AG04450 (cell line): ENCODE data around the gene PSMC6. TPM values are rescaled to one million over a fixed set of nuclear protein-coding genes. Genes with fewer than 3 reads are reported as not detected.
A peak's percentile ranks its signal among the peaks of the same experiment; 100 is the strongest.

Experiments used
- CTCF ChIA-PET: fragments of 300-600, 350-600 bp; formaldehyde crosslinking; extraction: SDS; loops from one replicate; lab custom pipeline; 2022; ENCODE audit warnings: antibody characterized with exemption, inconsistent platforms; lab: Charles Lee
- POLR2A ChIA-PET: fragments of 350-600 bp; formaldehyde crosslinking; extraction: SDS; loops from one replicate; lab custom pipeline; 2021; ENCODE audit warnings: antibody characterized with exemption, inconsistent platforms; lab: Yijun Ruan, JAX
- DNase-seq: peaks from one replicate; pipeline ENCODE4 v3.0.0-alpha.2; 2011; ENCODE audit warnings: low read depth, low spot score
- H3K27ac ChIP-seq: one replicate; pipeline ENCODE4 v1.5.1; 2012; ENCODE audit warnings: low read depth, low read length, control low read depth
- H3K27me3 ChIP-seq: one replicate; pipeline ENCODE4 v1.6.0; 2012; ENCODE audit warnings: low read length; ENCODE audit not compliant: control insufficient read depth, insufficient read depth
- H3K4me3 ChIP-seq: 2 replicates; pipeline ENCODE4 v1.5.1; 2011; ENCODE audit warnings: mild to moderate bottlenecking, low read depth, low read length, control low read depth
- H3K9me3 ChIP-seq: 2 replicates; pipeline ENCODE4 v1.5.1; 2012; ENCODE audit warnings: low read length; ENCODE audit not compliant: control insufficient read depth, insufficient read depth
- polyA plus RNA-seq: library from polyadenylated mRNA; depleted of rRNA; stranded (reverse); fragments of >200 nt; gene quantifications from 2 replicates; pipeline ENCODE4 v1.2.3, GENCODE V29; 2011
- TF ChIP-seq, protein P1 (sequence below): IDR thresholded peaks from 2 replicates; pipeline ENCODE4 v1.5.1; 2011; ENCODE audit warnings: low read depth, low read length, control low read depth, inconsistent platforms

PSMC6 gene
- polyA plus RNA-seq, 1 experiment: 140 TPM

DNA sequence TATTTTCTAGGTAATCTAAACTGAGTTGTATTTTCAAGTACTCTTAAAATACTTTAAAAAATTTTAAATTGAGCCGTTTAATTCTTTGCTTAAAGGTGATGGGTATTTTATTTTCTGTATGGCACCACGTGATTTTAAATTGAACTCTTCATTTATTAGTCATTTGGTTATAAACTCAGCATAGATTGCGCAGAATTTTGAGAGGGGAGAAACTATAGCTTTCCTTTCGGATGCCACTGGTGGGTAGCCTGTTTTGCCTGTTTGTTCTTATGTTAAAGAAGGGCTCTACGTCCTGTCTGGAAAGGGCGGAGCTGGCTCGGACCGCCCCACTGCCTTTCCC is 22.6 kb downstream of the PSMC6 start:
- TF ChIP-seq, protein P1, sequence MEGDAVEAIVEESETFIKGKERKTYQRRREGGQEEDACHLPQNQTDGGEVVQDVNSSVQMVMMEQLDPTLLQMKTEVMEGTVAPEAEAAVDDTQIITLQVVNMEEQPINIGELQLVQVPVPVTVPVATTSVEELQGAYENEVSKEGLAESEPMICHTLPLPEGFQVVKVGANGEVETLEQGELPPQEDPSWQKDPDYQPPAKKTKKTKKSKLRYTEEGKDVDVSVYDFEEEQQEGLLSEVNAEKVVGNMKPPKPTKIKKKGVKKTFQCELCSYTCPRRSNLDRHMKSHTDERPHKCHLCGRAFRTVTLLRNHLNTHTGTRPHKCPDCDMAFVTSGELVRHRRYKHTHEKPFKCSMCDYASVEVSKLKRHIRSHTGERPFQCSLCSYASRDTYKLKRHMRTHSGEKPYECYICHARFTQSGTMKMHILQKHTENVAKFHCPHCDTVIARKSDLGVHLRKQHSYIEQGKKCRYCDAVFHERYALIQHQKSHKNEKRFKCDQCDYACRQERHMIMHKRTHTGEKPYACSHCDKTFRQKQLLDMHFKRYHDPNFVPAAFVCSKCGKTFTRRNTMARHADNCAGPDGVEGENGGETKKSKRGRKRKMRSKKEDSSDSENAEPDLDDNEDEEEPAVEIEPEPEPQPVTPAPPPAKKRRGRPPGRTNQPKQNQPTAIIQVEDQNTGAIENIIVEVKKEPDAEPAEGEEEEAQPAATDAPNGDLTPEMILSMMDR: no peak
- ChIA-PET POLR2A (interaction anchor here (0.9 to 1.3 kb wide), 3 partner anchors 22 to 177 kb away, joined by 3 read pairs; partner anchors contain the start of gene ERO1A), CTCF (interaction anchor here (0.6 kb wide), 2 partner anchors 125 to 177 kb away, joined by 3 to 4 read pairs; partner anchors contain the start of gene TXNDC16)
- Histone ChIP-seq H3K4me3 (peak overlapping the region; percentile 40), H3K9me3 (peaks cover 5% of the 10 kb centered on the region; the same call in 1 of the 2 replicates), H3K27ac (no peak overlapping the region), H3K27me3 (no peaks in the 10 kb centered on the region)
- no peak for DNase-seq

DNA sequence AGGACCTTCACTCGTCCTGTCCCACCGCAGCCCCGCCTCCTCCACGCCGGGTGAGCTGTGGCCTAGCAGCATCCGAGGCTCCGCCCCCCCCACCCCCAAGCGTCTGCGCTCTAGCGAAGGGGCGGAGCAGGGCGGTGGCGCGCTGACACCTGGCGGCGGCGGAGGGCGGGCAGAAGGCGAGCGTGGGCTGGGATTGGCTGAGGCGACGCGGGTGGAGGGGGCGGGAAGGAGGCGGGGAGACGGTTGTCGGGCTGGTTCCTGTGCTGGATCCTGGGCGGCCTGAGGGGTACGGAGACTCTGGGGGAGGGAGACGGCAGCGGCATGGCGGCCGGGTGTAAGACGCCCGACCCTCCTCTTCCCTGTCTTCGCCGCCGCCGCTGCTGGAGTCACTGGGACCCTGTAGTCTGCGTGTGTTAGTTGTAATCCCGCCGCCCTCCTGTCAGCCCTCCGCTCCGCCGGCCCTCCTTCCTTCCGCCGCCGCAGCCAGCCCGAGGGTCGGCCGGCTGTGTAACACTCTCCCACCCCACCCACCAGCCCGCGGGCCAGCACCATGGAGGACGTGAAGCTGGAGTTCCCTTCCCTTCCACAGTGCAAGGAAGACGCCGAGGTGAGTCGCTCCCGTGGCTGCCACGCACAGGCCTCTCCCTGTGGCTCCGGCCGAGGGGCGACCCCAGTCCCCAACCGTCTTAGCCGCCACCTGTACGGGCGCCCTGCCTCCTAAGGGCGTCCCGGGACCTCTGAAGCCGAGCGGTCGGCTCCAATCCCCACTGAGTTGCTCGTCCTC is 23.1 kb downstream of the PSMC6 start, which contains the start of gene STYX:
TSS of gene STYX (plus strand) at position 242 of the 784 bp plus-strand sequence. CDS start at position 551, 309 bp downstream.
- H3K27me3 ChIP-seq: no peaks in the 10 kb centered on the region
- CTCF ChIA-PET: interaction anchor here (0.6 kb wide), 1 partner anchor 178 kb away, joined by 3 read pairs; the partner anchor contains the start of gene TXNDC16
- H3K9me3 ChIP-seq: peaks cover 5% of the 10 kb centered on the region; the same call in 1 of the 2 replicates
- TF ChIP-seq, protein P1: no peak
- H3K4me3 ChIP-seq: peak within 1 kb of the TSS; percentile 95
- DNase-seq: peak; percentile 94
- H3K27ac ChIP-seq: peak within 1 kb of the TSS; percentile 57
- POLR2A ChIA-PET: interaction anchor here (0.9 to 1.3 kb wide), 3 partner anchors 23 to 176 kb away, joined by 3 read pairs; partner anchors contain the start of gene ERO1A

DNA sequence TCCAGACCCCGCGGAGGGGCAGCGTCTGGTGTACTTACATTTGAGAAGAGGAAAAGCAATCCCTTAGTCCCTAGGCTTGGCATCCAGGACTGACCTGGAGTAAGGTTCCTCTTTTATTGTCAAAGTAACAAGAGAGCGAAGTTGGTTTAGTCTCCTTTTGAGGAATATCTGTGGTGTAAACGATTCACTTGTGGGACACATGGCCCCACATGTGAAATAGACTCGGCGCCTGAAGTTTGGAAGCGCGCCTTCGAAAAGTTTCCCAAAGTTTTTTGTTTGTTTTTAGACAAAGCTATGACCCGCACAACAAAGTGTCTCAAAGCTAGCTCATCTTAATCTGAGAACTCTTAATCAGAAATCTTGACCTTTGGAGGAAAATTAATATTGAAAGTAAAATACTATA is 23.7 kb downstream of the PSMC6 start:
- H3K9me3 ChIP-seq: peaks cover 5% of the 10 kb centered on the region; the same call in 1 of the 2 replicates
- H3K27me3 ChIP-seq: no peaks in the 10 kb centered on the region
- ChIA-PET CTCF (interaction anchor here (0.6 kb wide), 1 partner anchor 22 kb away, joined by 3 read pairs; no protein-coding TSS in a partner anchor), POLR2A (interaction anchor here (0.7 kb wide), 1 partner anchor 38 kb away, joined by 8 read pairs; no protein-coding TSS in a partner anchor)
- DNase-seq: no peak
- H3K4me3 ChIP-seq: peak overlapping the region; percentile 95
- H3K27ac ChIP-seq: peak overlapping the region; percentile 57
- TF ChIP-seq, protein P1: no peak

DNA sequence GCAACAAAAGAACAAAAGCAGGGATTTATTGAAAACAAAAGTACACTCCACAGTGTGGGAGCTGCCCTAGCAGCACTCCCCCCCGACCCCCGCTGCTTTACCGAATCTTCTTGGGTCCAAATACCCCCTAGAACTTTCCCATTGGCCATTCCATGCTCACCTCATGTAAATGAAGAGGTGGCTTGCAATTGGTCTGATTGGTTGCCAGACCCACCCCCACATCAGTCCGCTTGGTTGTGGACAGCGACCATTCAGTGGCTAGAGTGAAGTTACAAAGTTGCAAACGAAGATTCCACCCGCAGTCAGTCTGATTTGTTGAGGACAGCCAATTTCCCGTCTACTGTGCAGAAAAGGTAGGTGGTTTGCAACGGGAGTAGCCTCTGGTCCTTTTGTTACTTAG is 26.8 kb downstream of the PSMC6 start:
- DNase-seq: no peak
- CTCF ChIA-PET: no interaction called here
- TF ChIP-seq, protein P1: no peak
- Histone ChIP-seq H3K9me3 (peaks cover 5% of the 10 kb centered on the region; the same call in 1 of the 2 replicates), H3K4me3 (no peak overlapping the region), H3K27ac (no peak overlapping the region), H3K27me3 (no peaks in the 10 kb centered on the region)
- POLR2A ChIA-PET: no interaction called here

DNA sequence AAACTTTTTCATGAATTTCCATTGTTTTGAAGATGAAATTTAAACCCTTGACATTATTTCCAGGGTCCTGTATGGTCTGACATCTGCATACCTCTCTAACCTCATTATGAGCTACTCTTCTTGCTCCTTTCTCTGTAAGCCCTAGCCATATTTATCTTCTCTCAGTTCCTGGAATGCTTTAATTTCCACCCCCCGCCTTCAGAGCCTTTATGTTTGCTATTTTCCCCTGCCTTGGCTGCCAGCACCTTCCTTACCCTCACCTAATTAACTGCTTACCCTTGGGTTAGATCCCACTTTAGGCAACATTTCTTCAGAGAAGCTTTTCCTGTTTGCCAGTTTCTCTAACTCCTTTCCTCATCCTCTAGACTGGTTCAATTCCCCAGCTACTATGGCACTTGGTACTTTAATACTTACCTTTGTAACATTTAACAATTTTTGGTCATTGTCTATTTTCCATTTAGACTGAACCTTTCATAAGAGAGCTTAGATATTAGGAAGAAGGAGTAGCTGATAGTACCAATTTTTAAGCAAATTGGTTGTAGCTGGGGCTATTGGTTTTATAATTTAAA is 29.0 kb downstream of the PSMC6 start:
- Histone ChIP-seq H3K4me3 (no peak overlapping the region), H3K27ac (no peak overlapping the region), H3K9me3 (no peaks in the 10 kb centered on the region; the same call in 1 of the 2 replicates), H3K27me3 (no peaks in the 10 kb centered on the region)
- POLR2A ChIA-PET: no interaction called here
- CTCF ChIA-PET: no interaction called here
- TF ChIP-seq, protein P1: no peak
- DNase-seq: no peak
